Tibial nerve (tissue), 4 donors: ENCODE data around the gene PARP1. TPM values are rescaled to one million over a fixed set of nuclear protein-coding genes. Genes with fewer than 3 reads are reported as not detected.

Experiments used
- DNase-seq, 2 donors: peaks; one replicate each; pipeline ENCODE4 v3.0.0-alpha.2; 2019; ENCODE audit warnings: low spot score in 2 of 2
- H3K27ac ChIP-seq, 4 donors: fragments of 200-600 bp; sonication (generic) in 3 of 4; one replicate each; pipeline ENCODE4 v1.5.1; 2017 to 2019; ENCODE audit warnings: mild to moderate bottlenecking in 1 of 4
- H3K27me3 ChIP-seq, 2 donors: fragments of 200-600 bp; sonication (generic) in 1 of 2; one replicate each; pipeline versions ENCODE4 v1.5.1 to v1.6.0; 2017 to 2019
- H3K36me3 ChIP-seq, 3 donors: fragments of 200-600 bp; sonication (generic); one replicate each; pipeline ENCODE4 v1.5.1; 2018 to 2019
- H3K4me1 ChIP-seq, 4 donors: fragments of 200-600 bp; sonication (generic) in 3 of 4; one replicate each; pipeline ENCODE4 v1.5.1; 2017 to 2019
- H3K4me3 ChIP-seq, 4 donors: fragments of 200-600 bp; sonication (generic) in 3 of 4; one replicate each; pipeline ENCODE4 v1.5.1; 2017 to 2019; ENCODE audit warnings: mild to moderate bottlenecking in 1 of 4, moderate library complexity in 1 of 4
- H3K9me3 ChIP-seq, 4 donors: fragments of 200-600 bp; sonication (generic) in 3 of 4; one replicate each; pipeline ENCODE4 v1.5.1; 2017 to 2019
- CTCF ChIP-seq, 5 experiments: fragments of 200-600 bp in 3 of 5; fragments of 450-650 bp in 2 of 5; sonication (generic) in 3 of 5; IDR thresholded peaks; one replicate each; pipeline ENCODE4 v1.5.1; 2016 to 2019; ENCODE audit warnings: antibody characterized with exemption in 5 of 5, mild to moderate bottlenecking in 3 of 5, moderate library complexity in 2 of 5
- EP300 ChIP-seq, 2 donors: sonication (generic); formaldehyde crosslinking; IDR thresholded peaks; one replicate each; pipeline ENCODE4 v1.6.1; 2017; ENCODE audit warnings: antibody characterized with exemption in 2 of 2, mild to moderate bottlenecking in 1 of 2
- POLR2A ChIP-seq, 2 donors: fragments of 450-650 bp; IDR thresholded peaks; one replicate each; pipeline ENCODE4 v1.6.1; 2017; ENCODE audit warnings: antibody characterized with exemption in 2 of 2, mild to moderate bottlenecking in 2 of 2, moderate library complexity in 2 of 2
- WGBS, 2 donors: methylation state at CpG; one replicate each; pipeline ENCODE4 v1.1.5; 2018; 5-methylcytosine and 5-hydroxymethylcytosine counted together
- total RNA-seq, 4 donors: library from RNA; depleted of rRNA; stranded (reverse); fragments of >200 nt; gene quantifications; one replicate each; pipeline ENCODE4 v1.1.0, GENCODE V29; 2016

The PARP1 gene
- total RNA-seq, 4 donors from 2014 or later: 91.5 to 117 (median 99.5) TPM

- no peaks in the 10 kb centered on the region for H3K4me1 ChIP-seq
- H3K27me3 ChIP-seq: no peaks in the 10 kb centered on the region
- no peak for DNase-seq
- TF ChIP-seq EP300 (IDR thresholded peaks at IDR 0.05) (no peak), CTCF (IDR thresholded peaks at IDR 0.05) (no peak), POLR2A (IDR thresholded peaks at IDR 0.05) (no peak)
- no peaks in the 10 kb centered on the region for H3K9me3 ChIP-seq
- peaks cover 8 to 100% (median 22%) of the 10 kb centered on the region in 3 donors for H3K36me3 ChIP-seq
- no peak overlapping the region for H3K4me3 ChIP-seq
- WGBS, 2 donors: 76 to 86% methylated on average over 6 of the region's 6 CpGs
- no peak overlapping the region for H3K27ac ChIP-seq
Measured at GRCh38 chr1:226371027-226371694, 36.7 kb downstream of the PARP1 start.

GRCh38 chr1:226370144-226370923, 37.6 kb downstream of the PARP1 start:
- H3K4me3 ChIP-seq: no peak overlapping the region
- H3K4me1 ChIP-seq: no peaks in the 10 kb centered on the region
- no peaks in the 10 kb centered on the region for H3K27me3 ChIP-seq
- no peak overlapping the region for H3K27ac ChIP-seq
- no peak for DNase-seq
- 80 to 82% methylated on average over 13 of the region's 13 CpGs for WGBS, 2 donors
- H3K9me3 ChIP-seq: no peaks in the 10 kb centered on the region
- TF ChIP-seq POLR2A (IDR thresholded peaks at IDR 0.05) (no peak), EP300 (IDR thresholded peaks at IDR 0.05) (no peak), CTCF (IDR thresholded peaks at IDR 0.05) (no peak)
- H3K36me3 ChIP-seq: peaks cover 7 to 100% (median 22%) of the 10 kb centered on the region in 3 donors

GRCh38 chr1:226369110-226369509, 38.8 kb downstream of the PARP1 start:
- DNase-seq: no peak
- Histone ChIP-seq H3K27me3 (no peaks in the 10 kb centered on the region), H3K4me3 (no peak overlapping the region), H3K9me3 (no peaks in the 10 kb centered on the region), H3K4me1 (no peaks in the 10 kb centered on the region), H3K27ac (no peak overlapping the region), H3K36me3 (peaks cover 7 to 100% (median 20%) of the 10 kb centered on the region in 3 donors)
- WGBS, 2 donors: 78 to 80% methylated on average over 6 of the region's 6 CpGs
- TF ChIP-seq CTCF (IDR thresholded peaks at IDR 0.05): no peak
- no peak for TF ChIP-seq EP300 (IDR thresholded peaks at IDR 0.05)
- TF ChIP-seq POLR2A (IDR thresholded peaks at IDR 0.05): no peak

GRCh38 chr1:226366290-226366689, 41.6 kb downstream of the PARP1 start:
- no peak overlapping the region for H3K4me3 ChIP-seq
- H3K4me1 ChIP-seq: no peaks in the 10 kb centered on the region
- TF ChIP-seq EP300 (IDR thresholded peaks at IDR 0.05) (no peak), POLR2A (IDR thresholded peaks at IDR 0.05) (no peak), CTCF (IDR thresholded peaks at IDR 0.05) (no peak)
- H3K9me3 ChIP-seq: no peaks in the 10 kb centered on the region
- H3K27me3 ChIP-seq: no peaks in the 10 kb centered on the region
- H3K27ac ChIP-seq: no peak overlapping the region
- DNase-seq: no peak
- WGBS, 2 donors: 76 to 77% methylated on average over 2 of the region's 2 CpGs
- peaks cover 9 to 100% (median 32%) of the 10 kb centered on the region in 3 donors for H3K36me3 ChIP-seq

- WGBS, 2 donors: 65% methylated on average over 5 of the region's 5 CpGs
- no peaks in the 10 kb centered on the region for H3K27me3 ChIP-seq
- no peaks in the 10 kb centered on the region for H3K4me1 ChIP-seq
- no peak overlapping the region for H3K4me3 ChIP-seq
- TF ChIP-seq CTCF (IDR thresholded peaks at IDR 0.05): no peak
- TF ChIP-seq EP300 (IDR thresholded peaks at IDR 0.05): no peak
- TF ChIP-seq POLR2A (IDR thresholded peaks at IDR 0.05): no peak
- no peaks in the 10 kb centered on the region for H3K9me3 ChIP-seq
- H3K36me3 ChIP-seq: peaks cover 12 to 100% (median 37%) of the 10 kb centered on the region in 3 donors
- DNase-seq: no peak
- no peak overlapping the region for H3K27ac ChIP-seq
Measured at GRCh38 chr1:226365831-226366231, 42.1 kb downstream of the PARP1 start.
